ENCODE data around the gene RAP1GAP. TPM values are rescaled to one million over a fixed set of nuclear protein-coding genes. Genes with fewer than 3 reads are reported as not detected.

The RAP1GAP gene
- total RNA-seq, 1 experiment from 2014 or later = 13.4 TPM

DNA sequence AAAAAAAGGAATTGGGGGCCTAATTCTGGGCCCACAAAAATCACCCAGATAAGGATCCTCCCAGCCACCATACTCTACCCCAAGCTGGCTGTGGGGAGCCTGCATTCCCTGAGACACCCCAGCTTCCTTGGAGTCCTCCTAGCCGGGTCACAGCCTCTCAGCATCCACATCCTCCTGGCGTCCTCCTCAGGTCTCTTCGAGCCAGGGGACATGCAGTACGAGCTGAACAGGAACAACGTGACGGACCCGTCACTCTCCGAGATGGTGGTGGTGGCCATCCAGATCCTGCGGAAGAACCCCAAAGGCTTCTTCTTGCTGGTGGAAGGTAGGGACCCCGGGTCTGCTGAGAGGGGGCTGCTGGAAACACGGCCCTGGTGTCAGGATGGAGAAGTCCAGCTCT is 95.7 kb downstream of the RAP1GAP start:
- intact Hi-C loops (cut with micrococcal nuclease) = loop anchor here (5.0 kb wide), 1 partner anchor 341 kb away; no protein-coding TSS in a partner anchor
- Histone ChIP-seq H3K27ac (ENCODE audit: low read depth, low read length) (no peak overlapping the region), H3K27me3 (ENCODE audit: insufficient read depth, low read length) (no peaks in the 10 kb centered on the region), H3K36me3 (ENCODE audit: control insufficient read depth in 1 of 2, insufficient read depth in 2 of 2, low read length in 2 of 2) (no peaks in the 10 kb centered on the region), H3K79me2 (ENCODE audit: insufficient read depth, low read length) (no peaks in the 10 kb centered on the region), H3K4me1 (ENCODE audit: control insufficient read depth in 1 of 2, insufficient read depth in 2 of 2, low read length in 2 of 2) (peaks cover 12 to 21% of the 10 kb centered on the region in 2 experiments; a peak in 3 of 4 replicates), H3K9me3 (ENCODE audit: control insufficient read depth in 1 of 2, insufficient read depth in 1 of 2, low read depth in 1 of 2, low read length in 2 of 2) (no peaks in the 10 kb centered on the region), H3K4me2 (ENCODE audit: low read length) (peak overlapping the region; percentile 57; the same call in 1 of the 2 replicates), H3K4me3 (replicated peaks in 1 of 2; ENCODE audit: low read depth in 1 of 2, low read length in 2 of 2) (no peak overlapping the region), H3K9ac (ENCODE audit: low read length) (no peak overlapping the region), H2AFZ (ENCODE audit: low read depth, low read length, poor library complexity, severe bottlenecking) (no peak overlapping the region), H3K9me2 (ENCODE audit: insufficient read depth) (no peaks in the 10 kb centered on the region), H4K20me1 (ENCODE audit: insufficient read depth) (no peaks in the 10 kb centered on the region)
- ChIA-PET POLR2A (no interaction called here), CTCF (interaction anchor here (0.8 to 2.4 kb wide), 2 partner anchors 203 to 341 kb away, joined by 3 to 14 read pairs; no protein-coding TSS in a partner anchor), RAD21 (ENCODE audit: low non-redundant PET in 1 of 2, low total read pairs in 2 of 2, uncharacterized antibody in 2 of 2, unreplicated experiment in 2 of 2) (no interaction called here)
- DNase-seq (ENCODE audit: low read depth, low spot score) (no peak), ATAC-seq (no peak)
- no TSS peak for BruUV-seq (replicated peaks)
- TF ChIP-seq EZH2phosphoT487 (IDR thresholded peaks at IDR 0.05; ENCODE audit: borderline replicate concordance) (no peak), CEBPB (IDR thresholded peaks at IDR 0.05; ENCODE audit: low read depth) (no peak), CBX3 (IDR thresholded peaks at IDR 0.05; ENCODE audit: low read depth) (no peak), FOSL1 (IDR thresholded peaks at IDR 0.05; ENCODE audit: low read depth) (no peak), ZNF274 (IDR thresholded peaks at IDR 0.05; ENCODE audit: low read depth, low read length) (no peak), EGR1 (IDR thresholded peaks at IDR 0.05; ENCODE audit: low read depth) (no peak), ELF1 (IDR thresholded peaks at IDR 0.05; ENCODE audit: borderline replicate concordance, low read depth) (no peak), ZFX (IDR thresholded peaks at IDR 0.05) (no peak), SP1 (IDR thresholded peaks at IDR 0.05; ENCODE audit: low read depth) (no peak)
- TF ChIP-seq, protein P1, sequence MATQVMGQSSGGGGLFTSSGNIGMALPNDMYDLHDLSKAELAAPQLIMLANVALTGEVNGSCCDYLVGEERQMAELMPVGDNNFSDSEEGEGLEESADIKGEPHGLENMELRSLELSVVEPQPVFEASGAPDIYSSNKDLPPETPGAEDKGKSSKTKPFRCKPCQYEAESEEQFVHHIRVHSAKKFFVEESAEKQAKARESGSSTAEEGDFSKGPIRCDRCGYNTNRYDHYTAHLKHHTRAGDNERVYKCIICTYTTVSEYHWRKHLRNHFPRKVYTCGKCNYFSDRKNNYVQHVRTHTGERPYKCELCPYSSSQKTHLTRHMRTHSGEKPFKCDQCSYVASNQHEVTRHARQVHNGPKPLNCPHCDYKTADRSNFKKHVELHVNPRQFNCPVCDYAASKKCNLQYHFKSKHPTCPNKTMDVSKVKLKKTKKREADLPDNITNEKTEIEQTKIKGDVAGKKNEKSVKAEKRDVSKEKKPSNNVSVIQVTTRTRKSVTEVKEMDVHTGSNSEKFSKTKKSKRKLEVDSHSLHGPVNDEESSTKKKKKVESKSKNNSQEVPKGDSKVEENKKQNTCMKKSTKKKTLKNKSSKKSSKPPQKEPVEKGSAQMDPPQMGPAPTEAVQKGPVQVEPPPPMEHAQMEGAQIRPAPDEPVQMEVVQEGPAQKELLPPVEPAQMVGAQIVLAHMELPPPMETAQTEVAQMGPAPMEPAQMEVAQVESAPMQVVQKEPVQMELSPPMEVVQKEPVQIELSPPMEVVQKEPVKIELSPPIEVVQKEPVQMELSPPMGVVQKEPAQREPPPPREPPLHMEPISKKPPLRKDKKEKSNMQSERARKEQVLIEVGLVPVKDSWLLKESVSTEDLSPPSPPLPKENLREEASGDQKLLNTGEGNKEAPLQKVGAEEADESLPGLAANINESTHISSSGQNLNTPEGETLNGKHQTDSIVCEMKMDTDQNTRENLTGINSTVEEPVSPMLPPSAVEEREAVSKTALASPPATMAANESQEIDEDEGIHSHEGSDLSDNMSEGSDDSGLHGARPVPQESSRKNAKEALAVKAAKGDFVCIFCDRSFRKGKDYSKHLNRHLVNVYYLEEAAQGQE (IDR thresholded peaks at IDR 0.05; ENCODE audit: low read depth) = no peak
- TF ChIP-seq, protein P2, sequence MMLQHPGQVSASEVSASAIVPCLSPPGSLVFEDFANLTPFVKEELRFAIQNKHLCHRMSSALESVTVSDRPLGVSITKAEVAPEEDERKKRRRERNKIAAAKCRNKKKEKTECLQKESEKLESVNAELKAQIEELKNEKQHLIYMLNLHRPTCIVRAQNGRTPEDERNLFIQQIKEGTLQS (IDR thresholded peaks at IDR 0.05) = no peak
- TF ChIP-seq, protein P3, sequence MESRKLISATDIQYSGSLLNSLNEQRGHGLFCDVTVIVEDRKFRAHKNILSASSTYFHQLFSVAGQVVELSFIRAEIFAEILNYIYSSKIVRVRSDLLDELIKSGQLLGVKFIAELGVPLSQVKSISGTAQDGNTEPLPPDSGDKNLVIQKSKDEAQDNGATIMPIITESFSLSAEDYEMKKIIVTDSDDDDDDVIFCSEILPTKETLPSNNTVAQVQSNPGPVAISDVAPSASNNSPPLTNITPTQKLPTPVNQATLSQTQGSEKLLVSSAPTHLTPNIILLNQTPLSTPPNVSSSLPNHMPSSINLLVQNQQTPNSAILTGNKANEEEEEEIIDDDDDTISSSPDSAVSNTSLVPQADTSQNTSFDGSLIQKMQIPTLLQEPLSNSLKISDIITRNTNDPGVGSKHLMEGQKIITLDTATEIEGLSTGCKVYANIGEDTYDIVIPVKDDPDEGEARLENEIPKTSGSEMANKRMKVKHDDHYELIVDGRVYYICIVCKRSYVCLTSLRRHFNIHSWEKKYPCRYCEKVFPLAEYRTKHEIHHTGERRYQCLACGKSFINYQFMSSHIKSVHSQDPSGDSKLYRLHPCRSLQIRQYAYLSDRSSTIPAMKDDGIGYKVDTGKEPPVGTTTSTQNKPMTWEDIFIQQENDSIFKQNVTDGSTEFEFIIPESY (IDR thresholded peaks at IDR 0.05; ENCODE audit: extremely low read depth, insufficient replicate concordance, low read length) = no peak
- TF ChIP-seq, protein P4, sequence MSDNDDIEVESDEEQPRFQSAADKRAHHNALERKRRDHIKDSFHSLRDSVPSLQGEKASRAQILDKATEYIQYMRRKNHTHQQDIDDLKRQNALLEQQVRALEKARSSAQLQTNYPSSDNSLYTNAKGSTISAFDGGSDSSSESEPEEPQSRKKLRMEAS (IDR thresholded peaks at IDR 0.05) = no peak

Data from HCT116 (cell line).